Measurements from ENCODE around the gene KRTAP4-9. TPM values are rescaled to one million over a fixed set of nuclear protein-coding genes. Genes with fewer than 3 reads are reported as not detected.
"Not testable (repeated sequence)": the region's sequence is repeated elsewhere in the genome, so short reads cannot be mapped to it uniquely, and the experiment has no call there.

Gene KRTAP4-9
- total RNA-seq, 8 experiments from 2014 or later = 0.33 to 0.41 (median 0.38) TPM; not detected in 5

DNA sequence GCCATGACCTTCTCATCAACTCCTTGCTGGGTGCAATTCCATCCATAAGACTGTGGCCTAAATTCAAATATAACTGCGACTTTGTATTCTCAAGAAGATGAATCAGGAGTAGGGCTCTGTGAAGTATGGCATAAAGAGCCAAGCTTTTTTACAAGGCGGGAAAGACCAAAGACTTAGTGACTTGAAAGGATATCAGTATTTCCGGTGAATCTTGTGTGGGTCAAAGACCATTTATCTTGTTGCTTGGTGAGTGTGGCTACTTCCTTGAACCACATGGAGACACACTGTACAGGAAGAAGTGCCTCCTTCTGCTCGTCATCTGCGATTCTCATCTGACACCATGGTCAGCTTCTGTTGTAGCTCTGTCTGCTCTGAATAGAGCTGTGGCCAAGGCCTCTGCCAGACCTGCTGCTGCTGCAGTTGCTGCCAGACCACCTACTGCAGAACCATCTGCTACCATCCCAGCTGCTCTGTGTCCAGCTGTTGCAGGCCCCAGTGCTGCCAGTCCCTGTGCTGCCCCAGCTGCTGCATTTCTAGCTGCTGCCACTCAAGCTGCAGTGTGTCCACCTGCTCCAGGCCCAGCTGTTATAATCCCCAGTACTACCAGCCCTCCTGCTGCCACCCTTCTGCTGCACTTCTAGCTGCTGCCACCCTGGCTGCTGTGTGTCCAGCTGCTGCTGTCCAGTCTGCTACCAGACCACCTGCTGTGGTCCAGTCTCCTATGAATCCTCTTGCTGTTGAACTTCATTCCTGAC lies 33.4 kb upstream of the KRTAP4-9 start:
- peaks cover 0 to 3% of the 10 kb centered on the region in 2 donors for H3K4me1 ChIP-seq (replicated peaks in 1 of 2)
- no peak overlapping the region for H3K4me3 ChIP-seq
- ATAC-seq (replicated peaks in 6 of 8) = no peak
- 88 to 100% (median 97%) methylated on average over 1 to 5 of the region's 5 CpGs; no CpG with 5 or more reads in 3 of the 10 experiments for WGBS, 10 experiments
- in situ Hi-C loops (cut with MboI; ENCODE audit: low pct_unique_long_range_greater_than_20kb in 2 of 9, low sequenced_read_pairs in 9 of 9, unreplicated experiment in 9 of 9) = no loop called here
- H3K27ac ChIP-seq = no peak overlapping the region

GRCh38 chr17:41073676-41074075 lies 31.5 kb upstream of the KRTAP4-9 start:
- in situ Hi-C loops (cut with MboI; ENCODE audit: low pct_unique_long_range_greater_than_20kb in 2 of 9, low sequenced_read_pairs in 9 of 9, unreplicated experiment in 9 of 9) = no loop called here
- Histone ChIP-seq H3K27ac (no peak overlapping the region), H3K4me3 (no peak overlapping the region), H3K4me1 (replicated peaks in 1 of 2) (peaks cover 0 to 3% of the 10 kb centered on the region in 2 donors)
- WGBS, 10 experiments = 60 to 100% (median 80%) methylated on average over 1 to 2 of the region's 2 CpGs; no CpG with 5 or more reads in 2 of the 10 experiments
- ATAC-seq (replicated peaks in 6 of 8) = peak in 1 of 8 experiments; percentile 13

DNA sequence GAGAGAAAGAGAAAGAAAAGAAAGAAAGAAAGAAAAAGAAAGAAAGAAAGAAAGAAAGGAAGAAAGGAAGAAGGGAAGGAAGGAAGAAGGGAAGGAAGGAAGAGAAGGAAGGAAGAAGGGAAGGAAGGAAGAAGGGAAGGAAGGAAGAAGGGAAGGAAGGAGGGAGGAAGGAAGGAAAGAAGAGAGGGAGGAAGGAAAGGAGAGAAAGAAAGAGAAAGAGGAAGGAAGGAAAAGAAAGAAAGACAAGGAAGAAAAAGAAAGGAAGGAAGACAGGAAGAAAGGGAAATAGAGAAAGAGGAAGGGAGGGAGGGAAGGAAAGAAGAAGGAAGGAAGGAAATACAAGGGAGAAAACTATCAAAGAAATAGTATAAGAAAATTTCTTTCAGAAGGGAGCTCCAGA lies 28.4 kb upstream of the KRTAP4-9 start:
- Histone ChIP-seq H3K4me3 (no peak overlapping the region), H3K4me1 (replicated peaks in 1 of 2) (peaks cover 0 to 3% of the 10 kb centered on the region in 2 donors), H3K27ac (no peak overlapping the region)
- ATAC-seq (replicated peaks in 6 of 8) = no peak
- in situ Hi-C loops (cut with MboI; ENCODE audit: low pct_unique_long_range_greater_than_20kb in 2 of 9, low sequenced_read_pairs in 9 of 9, unreplicated experiment in 9 of 9) = no loop called here

GRCh38 chr17:41082626-41083025 lies 22.6 kb upstream of the KRTAP4-9 start:
- Histone ChIP-seq H3K27ac (no peak overlapping the region), H3K4me3 (no peak overlapping the region), H3K4me1 (replicated peaks in 1 of 2) (no peaks in the 10 kb centered on the region)
- 25 to 79% (median 58%) methylated on average over 1 to 4 of the region's 4 CpGs for WGBS, 10 experiments
- in situ Hi-C loops (cut with MboI; ENCODE audit: low pct_unique_long_range_greater_than_20kb in 2 of 9, low sequenced_read_pairs in 9 of 9, unreplicated experiment in 9 of 9) = no loop called here
- peak in 2 of 8 experiments; percentile 37 to 59 for ATAC-seq (replicated peaks in 6 of 8)

- ATAC-seq (replicated peaks in 6 of 8); H3K27ac ChIP-seq; H3K4me1 ChIP-seq (replicated peaks in 1 of 2); in situ Hi-C loops (cut with MboI; ENCODE audit: low pct_unique_long_range_greater_than_20kb in 2 of 9, low sequenced_read_pairs in 9 of 9, unreplicated experiment in 9 of 9); H3K4me3 ChIP-seq: not testable (repeated sequence)
- 60 to 71% methylated on average over 1 of the region's 2 CpGs; no CpG with 5 or more reads in 8 of the 10 experiments for WGBS, 10 experiments
Observed at GRCh38 chr17:41083427-41083826, 21.8 kb upstream of the KRTAP4-9 start.

DNA sequence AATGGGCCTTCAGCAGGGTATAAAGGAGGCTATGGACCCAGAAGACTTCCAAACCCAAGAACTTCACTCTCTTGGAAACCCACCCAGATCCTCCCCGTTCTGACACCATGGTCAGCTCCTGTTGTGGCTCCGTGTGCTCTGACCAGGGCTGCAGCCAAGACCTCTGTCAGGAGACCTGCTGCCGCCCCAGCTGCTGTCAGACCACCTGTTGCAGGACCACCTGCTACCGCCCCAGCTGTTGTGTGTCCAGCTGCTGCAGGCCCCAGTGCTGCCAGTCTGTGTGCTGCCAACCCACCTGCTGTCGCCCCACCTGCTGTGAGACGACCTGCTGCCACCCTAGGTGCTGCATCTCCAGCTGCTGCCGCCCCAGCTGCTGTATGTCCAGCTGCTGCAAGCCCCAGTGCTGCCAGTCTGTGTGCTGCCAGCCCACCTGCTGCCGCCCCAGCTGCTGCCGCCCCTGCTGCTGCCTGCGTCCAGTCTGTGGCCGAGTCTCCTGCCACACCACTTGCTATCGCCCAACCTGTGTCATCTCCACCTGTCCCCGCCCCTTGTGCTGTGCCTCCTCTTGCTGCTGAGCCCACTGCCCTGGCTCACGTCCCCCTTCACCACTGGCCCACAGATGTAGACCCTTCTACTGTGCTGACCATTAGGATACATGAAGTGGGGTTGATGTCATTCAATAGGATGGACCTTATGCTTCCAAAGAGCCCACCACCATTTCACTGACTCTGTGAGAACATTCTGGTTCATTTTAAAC lies 20.9 kb upstream of the KRTAP4-9 start, which contains the start of gene KRTAP4-7:
KRTAP4-7 (plus strand) TSS at position 51 of the 757 bp plus-strand sequence; CDS start at position 108, 57 bp downstream.
- in situ Hi-C loops (cut with MboI; ENCODE audit: low pct_unique_long_range_greater_than_20kb in 2 of 9, low sequenced_read_pairs in 9 of 9, unreplicated experiment in 9 of 9); ATAC-seq (replicated peaks in 6 of 8); H3K4me1 ChIP-seq (replicated peaks in 1 of 2); H3K27ac ChIP-seq; H3K4me3 ChIP-seq: not testable (repeated sequence)
- WGBS, 10 experiments = 0 to 67% methylated on average over 1 of the region's 14 CpGs; no CpG with 5 or more reads in 8 of the 10 experiments

DNA sequence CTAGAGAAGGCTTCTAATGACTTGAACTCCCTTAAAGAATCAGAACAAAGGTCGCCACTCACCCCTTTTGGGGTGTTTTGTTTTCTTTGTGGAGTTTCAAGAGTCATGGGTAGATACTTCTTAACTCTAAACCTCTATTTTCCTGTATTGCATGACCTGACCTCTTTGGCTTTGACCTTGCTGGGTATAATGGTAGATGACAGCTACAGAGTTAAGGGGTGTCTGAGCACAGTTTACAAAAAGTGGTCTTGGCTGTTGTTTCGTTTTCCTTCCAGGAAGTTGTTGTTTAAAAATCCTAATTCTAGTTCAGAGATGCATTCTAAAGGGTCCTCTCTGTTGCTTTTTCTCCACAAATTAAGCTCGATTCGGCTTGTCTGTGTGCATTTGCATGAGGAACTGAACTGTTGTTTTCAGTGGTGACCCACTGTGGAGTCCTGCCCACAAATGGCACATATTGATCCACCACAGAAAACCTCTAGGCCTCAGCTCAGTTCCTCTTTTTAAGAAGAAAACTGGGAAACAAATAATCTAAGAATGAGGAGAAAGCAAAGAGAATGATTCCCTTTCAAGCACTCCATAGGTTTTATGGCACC lies 16.3 kb upstream of the KRTAP4-9 start:
- H3K4me3 ChIP-seq; H3K4me1 ChIP-seq (replicated peaks in 1 of 2); H3K27ac ChIP-seq; ATAC-seq (replicated peaks in 6 of 8); in situ Hi-C loops (cut with MboI; ENCODE audit: low pct_unique_long_range_greater_than_20kb in 2 of 9, low sequenced_read_pairs in 9 of 9, unreplicated experiment in 9 of 9): not testable (repeated sequence)
- 0 to 100% (median 40%) methylated on average over 1 to 4 of the region's 4 CpGs; no CpG with 5 or more reads in 4 of the 10 experiments for WGBS, 10 experiments

- no peaks in the 10 kb centered on the region for H3K4me1 ChIP-seq (replicated peaks in 1 of 2)
- no peak overlapping the region for H3K4me3 ChIP-seq
- no peak overlapping the region for H3K27ac ChIP-seq
- in situ Hi-C loops (cut with MboI; ENCODE audit: low pct_unique_long_range_greater_than_20kb in 2 of 9, low sequenced_read_pairs in 9 of 9, unreplicated experiment in 9 of 9) = no loop called here
- ATAC-seq (replicated peaks in 6 of 8) = peak in 3 of 8 experiments; percentile 92 to 99 (median 99)
- 40 to 100% (median 84%) methylated on average over 2 to 7 of the region's 7 CpGs; no CpG with 5 or more reads in 2 of the 10 experiments for WGBS, 10 experiments
Observed at GRCh38 chr17:41096055-41096454, 9.1 kb upstream of the KRTAP4-9 start.

DNA sequence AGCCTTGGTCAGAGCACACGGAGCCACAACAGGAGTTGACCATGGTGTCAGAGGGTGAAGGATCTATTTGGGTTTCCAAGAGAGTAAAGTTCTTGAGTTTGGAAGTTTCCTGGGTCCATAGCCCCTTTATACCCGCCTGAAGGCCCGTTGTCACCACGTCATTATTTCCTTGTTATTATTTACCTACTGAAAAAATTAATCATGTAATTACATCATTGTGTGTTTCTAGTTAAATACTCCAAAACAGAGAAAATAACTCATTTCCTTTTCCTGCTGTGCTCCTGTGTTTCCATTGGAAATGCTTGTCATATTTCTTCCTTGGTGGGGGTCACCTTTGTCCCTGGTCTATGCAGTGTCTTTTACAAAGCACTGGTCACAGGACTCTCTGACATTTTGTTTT lies 7.1 kb upstream of the KRTAP4-9 start, which contains the start of gene KRTAP4-8:
KRTAP4-8 (minus strand) TSS at position 101 of the 400 bp plus-strand sequence; CDS start at position 43, 58 bp downstream.
- Histone ChIP-seq H3K27ac (no peak within 1 kb of the TSS), H3K4me1 (replicated peaks in 1 of 2) (no peaks in the 10 kb centered on the region), H3K4me3 (no peak within 1 kb of the TSS)
- WGBS, 10 experiments = 37 to 78% (median 57%) methylated on average over 1 to 4 of the region's 4 CpGs; no CpG with 5 or more reads in 4 of the 10 experiments
- in situ Hi-C loops (cut with MboI; ENCODE audit: low pct_unique_long_range_greater_than_20kb in 2 of 9, low sequenced_read_pairs in 9 of 9, unreplicated experiment in 9 of 9) = no loop called here
- ATAC-seq (replicated peaks in 6 of 8) = no peak

- WGBS, 10 experiments = 47 to 86% (median 78%) methylated on average over 2 to 6 of the region's 6 CpGs
- Histone ChIP-seq H3K27ac (no peak overlapping the region), H3K4me1 (replicated peaks in 1 of 2) (no peaks in the 10 kb centered on the region), H3K4me3 (no peak overlapping the region)
- ATAC-seq (replicated peaks in 6 of 8) = no peak
- in situ Hi-C loops (cut with MboI; ENCODE audit: low pct_unique_long_range_greater_than_20kb in 2 of 9, low sequenced_read_pairs in 9 of 9, unreplicated experiment in 9 of 9) = no loop called here
Observed at GRCh38 chr17:41098481-41098880, 6.7 kb upstream of the KRTAP4-9 start.

DNA sequence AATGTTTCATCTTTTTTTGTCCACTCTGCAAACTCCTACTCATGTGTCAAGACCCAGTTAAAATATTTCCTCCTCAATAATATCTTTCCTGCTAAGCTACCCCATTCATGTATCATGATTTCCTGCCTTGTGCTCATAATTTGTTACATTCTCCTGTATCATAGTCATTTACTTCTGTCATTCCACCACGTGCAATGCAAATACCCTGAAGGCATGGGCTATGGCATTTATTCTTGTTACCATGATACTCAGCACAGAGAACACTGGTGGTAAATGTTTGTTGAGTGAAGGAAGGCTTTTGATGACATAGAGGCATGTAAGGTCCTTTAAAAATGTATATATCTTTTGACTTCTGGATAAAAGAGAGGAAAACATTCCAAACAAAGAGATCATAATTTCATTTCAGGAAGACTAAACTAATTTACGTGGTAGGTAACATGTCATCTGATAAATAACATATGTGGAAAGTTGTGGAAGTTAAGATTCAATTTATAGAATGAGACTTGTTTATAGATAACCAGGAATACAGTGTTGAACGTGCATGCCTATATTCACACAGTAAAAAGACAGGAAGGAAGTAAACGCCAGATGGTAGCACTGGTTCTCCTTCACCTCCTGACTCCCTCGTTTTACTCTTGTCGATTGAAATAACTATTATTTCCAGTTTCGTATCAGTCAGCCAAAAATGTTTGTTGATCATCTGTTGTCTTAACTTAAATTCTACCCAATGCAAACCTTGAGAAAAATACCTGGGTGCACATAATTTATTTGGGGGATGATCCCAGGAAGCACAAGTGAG lies 5.3 kb upstream of the KRTAP4-9 start:
- peak in 3 of 8 experiments; percentile 32 to 85 (median 78) for ATAC-seq (replicated peaks in 6 of 8)
- 48 to 100% (median 77%) methylated on average over 1 to 7 of the region's 7 CpGs for WGBS, 10 experiments
- in situ Hi-C loops (cut with MboI; ENCODE audit: low pct_unique_long_range_greater_than_20kb in 2 of 9, low sequenced_read_pairs in 9 of 9, unreplicated experiment in 9 of 9); H3K4me3 ChIP-seq; H3K4me1 ChIP-seq (replicated peaks in 1 of 2); H3K27ac ChIP-seq: not testable (repeated sequence)

GRCh38 chr17:41101586-41102259 lies 3.5 kb upstream of the KRTAP4-9 start, which contains the start of gene KRTAP4-16:
KRTAP4-16 (minus strand) TSS chr17:41102209; CDS start chr17:41102209, 0 bp downstream.
- H3K27ac ChIP-seq = no peak within 1 kb of the TSS
- no peaks in the 10 kb centered on the region for H3K4me1 ChIP-seq (replicated peaks in 1 of 2)
- no peak for ATAC-seq (replicated peaks in 6 of 8)
- WGBS, 10 experiments = no CpG with 5 or more reads among the region's 10 CpGs
- in situ Hi-C loops (cut with MboI; ENCODE audit: low pct_unique_long_range_greater_than_20kb in 2 of 9, low sequenced_read_pairs in 9 of 9, unreplicated experiment in 9 of 9) = no loop called here
- H3K4me3 ChIP-seq = no peak within 1 kb of the TSS
